Cardiac fibroblast (primary cell): ENCODE results near the gene CTBP1.

Source experiments
- DNase-seq, 2 donors: peaks; one replicate each; pipeline versions ENCODE4 v3.0.0 to v3.0.0-alpha.2; 2010; ENCODE audit warnings: low read depth in 2 of 2
- H3K4me3 ChIP-seq, 2 donors: replicated peaks in 1 of 2; 1 replicate in 1 of 2; 2 replicates in 1 of 2; pipeline ENCODE4 v1.5.1; 2011; ENCODE audit warnings: low read depth in 2 of 2, low read length in 2 of 2, mild to moderate bottlenecking in 2 of 2, moderate library complexity in 1 of 2
- TF ChIP-seq, protein P1 (sequence below): IDR thresholded peaks from one replicate; pipeline ENCODE4 v1.5.1; 2011; ENCODE audit warnings: low read depth, mild to moderate bottlenecking, low read length, inconsistent platforms

CTBP1 gene

DNA sequence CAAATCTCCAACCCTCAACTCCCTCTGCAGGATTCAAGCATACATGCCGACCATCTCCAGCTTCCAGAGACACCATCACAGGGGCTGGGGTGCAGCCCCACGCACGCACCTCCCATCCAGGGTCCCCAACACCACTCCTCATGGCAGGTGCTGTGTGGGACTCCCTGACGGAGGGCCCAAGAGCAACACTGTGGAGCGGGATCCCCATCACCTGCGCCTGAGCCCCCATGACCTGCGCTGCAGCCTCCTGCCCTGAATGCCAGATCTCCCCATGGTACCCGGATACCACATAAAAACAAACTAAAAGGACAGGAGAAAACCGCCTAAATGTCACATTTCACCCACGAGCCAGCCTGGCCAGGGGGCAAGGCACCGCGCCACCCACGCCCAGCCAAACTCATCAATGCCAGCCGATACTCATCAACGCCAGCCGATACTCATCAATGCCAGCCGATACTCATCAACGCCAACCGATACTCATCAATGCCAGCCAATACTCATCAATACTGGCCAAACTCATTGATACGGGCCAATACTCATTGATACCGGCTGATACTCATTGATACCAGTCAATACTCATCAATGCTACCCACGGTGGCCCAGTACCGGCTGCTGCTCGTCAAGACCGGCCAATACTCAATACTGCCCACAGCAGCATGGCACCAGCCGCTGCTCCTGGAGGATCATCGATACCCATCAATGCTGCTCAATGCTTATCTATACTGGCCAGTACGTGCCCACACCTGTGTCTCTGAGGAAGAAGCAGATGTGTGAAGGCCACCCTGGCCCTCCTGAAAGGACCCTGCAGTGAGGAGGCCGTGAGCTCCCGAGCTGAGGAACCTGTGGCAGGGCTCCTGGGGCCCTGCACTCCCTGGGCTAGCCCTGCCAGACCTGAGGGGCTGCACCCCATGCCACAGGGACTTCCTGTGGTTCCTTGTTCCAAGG, 6.2 kb downstream of the CTBP1 start:
- H3K4me3 ChIP-seq, result no peak overlapping the region
- no peak for DNase-seq
- TF ChIP-seq, protein P1, sequence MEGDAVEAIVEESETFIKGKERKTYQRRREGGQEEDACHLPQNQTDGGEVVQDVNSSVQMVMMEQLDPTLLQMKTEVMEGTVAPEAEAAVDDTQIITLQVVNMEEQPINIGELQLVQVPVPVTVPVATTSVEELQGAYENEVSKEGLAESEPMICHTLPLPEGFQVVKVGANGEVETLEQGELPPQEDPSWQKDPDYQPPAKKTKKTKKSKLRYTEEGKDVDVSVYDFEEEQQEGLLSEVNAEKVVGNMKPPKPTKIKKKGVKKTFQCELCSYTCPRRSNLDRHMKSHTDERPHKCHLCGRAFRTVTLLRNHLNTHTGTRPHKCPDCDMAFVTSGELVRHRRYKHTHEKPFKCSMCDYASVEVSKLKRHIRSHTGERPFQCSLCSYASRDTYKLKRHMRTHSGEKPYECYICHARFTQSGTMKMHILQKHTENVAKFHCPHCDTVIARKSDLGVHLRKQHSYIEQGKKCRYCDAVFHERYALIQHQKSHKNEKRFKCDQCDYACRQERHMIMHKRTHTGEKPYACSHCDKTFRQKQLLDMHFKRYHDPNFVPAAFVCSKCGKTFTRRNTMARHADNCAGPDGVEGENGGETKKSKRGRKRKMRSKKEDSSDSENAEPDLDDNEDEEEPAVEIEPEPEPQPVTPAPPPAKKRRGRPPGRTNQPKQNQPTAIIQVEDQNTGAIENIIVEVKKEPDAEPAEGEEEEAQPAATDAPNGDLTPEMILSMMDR, result no peak

DNA sequence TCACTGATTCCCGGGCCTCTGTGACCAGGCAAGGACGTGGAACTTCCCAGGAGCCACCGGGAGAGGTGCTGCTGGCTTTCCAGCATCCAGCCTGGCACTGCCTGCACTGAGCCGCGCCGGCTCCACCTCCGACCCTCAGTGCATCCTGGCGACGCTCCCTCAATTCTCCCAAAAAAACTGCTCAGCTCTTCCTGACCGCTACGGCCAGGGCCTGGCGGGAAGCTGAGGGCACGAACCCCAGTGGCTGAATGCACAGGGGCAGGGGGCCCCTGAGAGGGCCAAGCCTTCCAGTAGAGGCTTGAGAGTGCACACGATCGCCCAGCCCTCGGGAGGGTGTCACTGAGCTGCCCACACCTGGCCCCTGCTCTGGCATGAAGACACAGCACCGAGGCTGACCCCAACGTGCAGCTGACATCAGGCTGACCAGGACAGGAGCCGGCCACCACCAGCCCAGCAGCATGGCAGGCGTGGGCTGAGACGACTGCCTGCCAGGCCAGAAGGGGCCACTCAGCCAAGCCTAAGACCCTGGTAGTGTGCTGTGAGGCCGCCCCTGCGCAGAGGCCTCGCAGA, 6.9 kb downstream of the CTBP1 start:
- DNase-seq, result no peak
- TF ChIP-seq, protein P1, result no peak
- H3K4me3 ChIP-seq, result no peak overlapping the region

DNA sequence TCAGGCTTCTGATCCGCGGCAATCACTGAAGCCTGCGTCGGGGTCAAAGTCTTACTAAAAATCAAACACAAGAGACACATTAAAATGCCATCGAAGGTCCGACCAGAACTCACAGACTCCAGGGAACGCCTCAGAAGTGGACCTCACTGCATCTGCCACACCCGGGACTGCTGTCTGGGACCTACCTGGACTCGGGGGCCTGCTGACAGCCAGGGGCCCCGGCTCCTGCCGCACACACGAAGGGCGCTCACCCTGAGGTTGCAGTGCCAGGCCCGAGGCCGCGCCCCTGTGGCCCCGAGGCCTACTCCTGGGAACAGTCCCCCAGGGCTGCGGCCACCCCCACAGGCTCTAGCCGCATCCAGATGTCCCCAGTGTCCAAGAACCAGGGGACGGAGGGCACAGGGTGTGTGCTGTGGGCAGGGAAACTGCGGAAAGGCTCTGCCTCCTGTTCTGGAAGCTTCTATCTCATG, 7.4 kb downstream of the CTBP1 start:
- no peak for DNase-seq
- H3K4me3 ChIP-seq, result no peak overlapping the region

DNA sequence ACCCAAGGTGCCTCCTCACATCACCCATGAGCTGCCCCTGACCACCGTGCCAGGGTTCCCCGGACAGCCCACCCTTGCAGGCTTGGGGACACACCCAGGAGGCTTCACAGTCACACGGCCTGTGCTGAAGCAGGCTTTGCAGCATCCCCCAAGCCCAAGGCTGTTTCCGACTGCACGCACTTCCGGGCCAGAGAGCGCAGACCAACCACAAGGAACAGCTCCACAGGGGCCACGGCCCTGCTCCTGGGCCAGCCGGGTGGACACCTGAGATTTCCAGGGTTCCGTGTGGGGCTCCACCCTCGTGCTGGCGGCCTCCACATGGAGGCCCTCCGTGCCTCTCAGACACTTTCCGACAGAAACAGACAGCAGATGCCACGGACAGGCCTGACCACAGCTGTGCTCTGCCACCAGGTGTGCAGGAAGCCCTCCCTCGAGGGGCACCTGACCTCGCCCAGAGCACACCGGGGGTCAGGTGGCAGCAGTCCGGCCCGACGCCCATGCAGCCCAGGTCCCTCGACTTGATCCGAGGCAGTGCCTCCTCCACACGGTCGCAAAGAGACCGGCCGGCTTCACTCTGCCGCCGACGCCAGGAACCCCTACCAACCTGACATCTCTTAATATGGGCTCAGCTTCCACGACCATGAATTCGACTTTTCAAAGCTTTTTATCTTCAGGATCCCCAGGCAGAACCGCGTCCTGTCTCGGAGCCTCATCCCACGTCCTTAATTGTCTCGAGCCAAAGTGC, 8.0 kb downstream of the CTBP1 start:
- DNase-seq, result no peak
- TF ChIP-seq, protein P1, result no peak
- no peak overlapping the region for H3K4me3 ChIP-seq

More for the DNA sequence above, 7.4 kb downstream of the CTBP1 start:
- TF ChIP-seq, protein P1, result no peak

DNA sequence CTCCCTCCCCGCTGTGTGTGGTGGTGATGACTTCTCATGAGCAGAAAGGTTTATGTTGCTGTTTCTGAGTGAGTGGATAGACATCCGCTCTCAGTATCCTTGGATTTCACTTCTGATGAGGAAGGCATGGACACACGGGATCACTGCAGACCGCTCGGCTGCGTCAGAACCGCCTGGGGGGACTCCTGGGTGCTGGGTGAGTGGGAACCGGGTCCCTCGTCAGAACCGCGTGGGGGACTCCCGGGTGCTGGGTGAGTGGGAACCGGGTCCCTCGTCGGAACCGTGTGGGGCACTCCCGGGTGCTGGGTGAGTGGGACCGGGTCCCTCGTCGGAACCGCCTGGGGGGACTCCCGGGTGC, 9.0 kb downstream of the CTBP1 start:
- H3K4me3 ChIP-seq, result no peak overlapping the region
- no peak for DNase-seq
- TF ChIP-seq, protein P1, result no peak

DNA sequence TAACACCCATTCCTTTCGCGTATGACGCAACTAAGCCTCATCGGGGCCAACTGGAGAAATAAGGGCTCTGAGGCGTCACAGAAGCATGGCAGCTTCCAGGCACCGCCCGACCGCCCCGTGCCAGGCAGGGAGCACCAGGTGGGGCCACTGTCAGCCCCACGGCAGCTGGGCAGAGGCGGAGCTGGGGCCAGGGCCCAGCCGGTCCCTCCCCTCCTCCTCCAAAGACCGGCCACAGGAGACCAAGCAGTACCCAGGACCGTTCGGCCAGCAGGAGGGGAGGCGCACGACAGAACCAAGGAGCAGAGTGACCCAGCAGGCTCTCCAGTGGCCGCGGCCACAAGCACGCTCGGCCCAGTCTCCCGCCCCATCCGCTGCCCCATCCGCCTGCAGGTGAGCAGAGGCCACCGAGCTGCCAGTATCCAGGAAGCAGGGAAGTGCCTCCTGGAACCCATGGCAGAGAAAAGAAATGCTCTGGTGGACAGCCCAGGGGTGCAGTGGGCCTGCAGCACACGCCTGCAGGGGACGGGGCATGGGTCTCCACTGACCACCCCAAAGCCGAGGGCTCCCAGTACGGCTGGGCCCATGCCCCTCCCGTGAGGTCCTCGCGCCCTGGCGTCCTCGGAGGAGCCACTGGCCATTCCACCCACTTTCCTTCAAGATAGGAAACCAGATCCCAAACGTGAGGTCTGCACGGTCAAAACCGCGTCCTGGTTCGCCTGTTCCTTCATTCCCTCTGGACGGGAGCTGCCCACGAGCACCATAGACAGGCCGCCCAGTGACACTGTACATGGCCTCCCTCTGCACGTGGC, 9.6 kb downstream of the CTBP1 start:
- H3K4me3 ChIP-seq, result no peak overlapping the region
- TF ChIP-seq, protein P1, result no peak
- DNase-seq, result no peak
